WTC11 (cell line): Measurements from ENCODE around the gene SHROOM1. TPM values are rescaled to one million over a fixed set of nuclear protein-coding genes. Genes with fewer than 3 reads are reported as not detected.
A peak's percentile ranks its signal among the peaks of the same experiment; 100 is the strongest.

ENCODE experiments used
- AFF4 ChIP-seq: sonication (generic); formaldehyde crosslinking; IDR thresholded peaks from 2 replicates; pipeline ENCODE4 v1.8.1; 2023; ENCODE audit warnings: mild to moderate bottlenecking, missing genetic modification reagents, borderline replicate concordance
- ATF6 ChIP-seq: sonication (generic); formaldehyde crosslinking; IDR thresholded peaks from 2 replicates; pipeline ENCODE4 v1.8.1; 2023; ENCODE audit warnings: mild to moderate bottlenecking, missing genetic modification reagents
- CREB1 ChIP-seq: sonication (generic); formaldehyde crosslinking; IDR thresholded peaks from 2 replicates; pipeline ENCODE4 v1.8.0; 2023; ENCODE audit warnings: mild to moderate bottlenecking, missing genetic modification reagents
- CTCF ChIP-seq: fragments of 200-600 bp; IDR thresholded peaks from 2 replicates; pipeline ENCODE4 v1.8.0; 2022; ENCODE audit warnings: antibody characterized with exemption
- E2F4 ChIP-seq: sonication (generic); formaldehyde crosslinking; IDR thresholded peaks from 2 replicates; pipeline ENCODE4 v1.8.1; 2022; ENCODE audit warnings: low read depth, mild to moderate bottlenecking, moderate library complexity, missing genetic modification reagents, borderline replicate concordance
- FOXJ3 ChIP-seq: sonication (generic); formaldehyde crosslinking; IDR thresholded peaks from 2 replicates; pipeline ENCODE4 v1.9.0; 2021; ENCODE audit warnings: missing genetic modification reagents, mild to moderate bottlenecking, borderline replicate concordance
- FOXP1 ChIP-seq: sonication (generic); formaldehyde crosslinking; IDR thresholded peaks from 2 replicates; pipeline ENCODE4 v1.8.0; 2022; ENCODE audit warnings: missing genetic modification reagents, mild to moderate bottlenecking, moderate library complexity, borderline replicate concordance
- GTF2I ChIP-seq: fragments of 250-450 bp; sonication (Bioruptor Pico); conservative IDR thresholded peaks from 2 replicates; pipeline ENCODE4 v1.4.0; 2021; ENCODE audit warnings: mild to moderate bottlenecking
- HMGA2 ChIP-seq: fragments of 250-450 bp; sonication (Bioruptor Pico); IDR thresholded peaks from 2 replicates; pipeline ENCODE4 v1.4.0; 2021; ENCODE audit warnings: mild to moderate bottlenecking, moderate library complexity
- IRF1 ChIP-seq: sonication (generic); formaldehyde crosslinking; IDR thresholded peaks from 2 replicates; pipeline ENCODE4 v1.8.0; 2023; ENCODE audit warnings: missing genetic modification reagents
- MAX ChIP-seq: sonication (generic); formaldehyde crosslinking; IDR thresholded peaks from 2 replicates; pipeline ENCODE4 v1.8.0; 2022; ENCODE audit warnings: mild to moderate bottlenecking, missing genetic modification reagents
- PRRX2 ChIP-seq: fragments of 250-450 bp; sonication (Bioruptor Pico); IDR thresholded peaks from 2 replicates; pipeline ENCODE4 v1.8.0; 2021; ENCODE audit warnings: mild to moderate bottlenecking
- USF2 ChIP-seq: sonication (generic); formaldehyde crosslinking; IDR thresholded peaks from 2 replicates; pipeline ENCODE4 v1.8.1; 2023; ENCODE audit warnings: mild to moderate bottlenecking, missing genetic modification reagents, moderate library complexity
- ZBTB21 ChIP-seq: sonication (generic); formaldehyde crosslinking; IDR thresholded peaks from 2 replicates; pipeline ENCODE4 v1.8.1; 2023; ENCODE audit warnings: mild to moderate bottlenecking, missing genetic modification reagents, borderline replicate concordance
- ZBTB43 ChIP-seq: sonication (generic); formaldehyde crosslinking; IDR thresholded peaks from 2 replicates; pipeline ENCODE4 v1.8.1; 2023; ENCODE audit warnings: mild to moderate bottlenecking, missing genetic modification reagents
- ZNF121 ChIP-seq: sonication (generic); formaldehyde crosslinking; IDR thresholded peaks from 2 replicates; pipeline ENCODE4 v1.8.0; 2023; ENCODE audit warnings: missing genetic modification reagents
- ZNF219 ChIP-seq: sonication (generic); formaldehyde crosslinking; IDR thresholded peaks from 2 replicates; pipeline ENCODE4 v1.8.0; 2023; ENCODE audit warnings: missing genetic modification reagents, mild to moderate bottlenecking, borderline replicate concordance
- ZNF317 ChIP-seq: sonication (generic); formaldehyde crosslinking; IDR thresholded peaks from 2 replicates; pipeline ENCODE4 v1.8.1; 2023; ENCODE audit warnings: low read depth, mild to moderate bottlenecking, moderate library complexity, missing genetic modification reagents, borderline replicate concordance
- ZNF396 ChIP-seq: fragments of 250-450 bp; sonication (Bioruptor Pico); IDR thresholded peaks from 2 replicates; pipeline ENCODE4 v1.8.0; 2021; ENCODE audit warnings: mild to moderate bottlenecking, moderate library complexity, borderline replicate concordance
- ZNF425 ChIP-seq: fragments of 250-450 bp; sonication (Bioruptor Pico); conservative IDR thresholded peaks from 2 replicates; pipeline ENCODE4 v1.9.0; 2021; ENCODE audit warnings: mild to moderate bottlenecking
- total RNA-seq: library from RNA; stranded (reverse); gene quantifications from 3 replicates; pipeline ENCODE4 v1.2.3, GENCODE V29; 2021

The SHROOM1 gene
- total RNA-seq, 1 experiment from 2014 or later, result 8.1 TPM

- TF ChIP-seq IRF1 (no peak), ZBTB21 (CRISPR knock-in tag) (no peak), AFF4 (CRISPR knock-in tag) (no peak), USF2 (CRISPR knock-in tag) (no peak), HMGA2 (CRISPR knock-in tag) (no peak), MAX (CRISPR knock-in tag) (no peak), ZNF219 (CRISPR knock-in tag) (no peak), CTCF (no peak), GTF2I (CRISPR knock-in tag) (no peak), ZNF425 (CRISPR knock-in tag) (no peak), ATF6 (CRISPR knock-in tag) (no peak), PRRX2 (CRISPR knock-in tag) (no peak), ZBTB43 (CRISPR knock-in tag) (peak; percentile 66), ZNF121 (CRISPR knock-in tag) (no peak), ZNF396 (CRISPR knock-in tag) (no peak), FOXJ3 (CRISPR knock-in tag) (no peak), ZNF317 (CRISPR knock-in tag) (no peak), FOXP1 (CRISPR knock-in tag) (peak; percentile 36; the same call in 1 of the 2 replicates), E2F4 (CRISPR knock-in tag) (no peak), CREB1 (CRISPR knock-in tag) (no peak)
Measured at GRCh38 chr5:132825033-132825833, 5.2 kb downstream of the SHROOM1 start (continued).
